DND-41 (cell line): Measurements from ENCODE around the gene ZNF860.

Experiments
- CTCF ChIP-seq: IDR thresholded peaks from 2 replicates; pipeline ENCODE4 v1.5.1; 2012; ENCODE audit warnings: borderline replicate concordance, low read length, moderate library complexity, mild to moderate bottlenecking; ENCODE audit not compliant: poor library complexity, severe bottlenecking; ENCODE audit errors: extremely low read depth
- EZH2 ChIP-seq: IDR thresholded peaks from 3 replicates; pipeline ENCODE4 v1.6.1; 2012; ENCODE audit warnings: borderline replicate concordance, low read depth, mild to moderate bottlenecking, moderate library complexity, low read length, inconsistent platforms; ENCODE audit not compliant: severe bottlenecking

DNA sequence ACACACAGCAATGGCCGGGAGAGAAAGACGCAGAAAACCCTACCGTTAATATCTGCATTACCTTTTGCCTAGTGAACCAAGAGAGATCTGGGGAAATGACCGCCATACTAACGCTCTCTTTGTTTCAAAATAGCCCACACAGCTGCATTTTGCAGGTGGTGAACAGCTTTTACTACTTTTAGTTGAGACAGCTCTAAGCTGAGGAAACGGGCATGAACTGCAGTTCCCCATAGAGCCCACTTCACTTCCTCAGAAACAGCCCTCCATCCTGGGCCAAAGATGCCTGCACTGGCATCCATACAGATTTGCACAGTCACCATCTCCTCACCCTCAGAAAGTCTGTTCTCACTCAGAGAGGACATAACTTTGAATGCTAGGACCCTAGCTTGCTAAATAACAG is 45.0 kb downstream of the ZNF860 start:
- TF ChIP-seq CTCF = no peak
- TF ChIP-seq EZH2 = no peak
